ENCODE measurements around the gene IDH3A.

DNA sequence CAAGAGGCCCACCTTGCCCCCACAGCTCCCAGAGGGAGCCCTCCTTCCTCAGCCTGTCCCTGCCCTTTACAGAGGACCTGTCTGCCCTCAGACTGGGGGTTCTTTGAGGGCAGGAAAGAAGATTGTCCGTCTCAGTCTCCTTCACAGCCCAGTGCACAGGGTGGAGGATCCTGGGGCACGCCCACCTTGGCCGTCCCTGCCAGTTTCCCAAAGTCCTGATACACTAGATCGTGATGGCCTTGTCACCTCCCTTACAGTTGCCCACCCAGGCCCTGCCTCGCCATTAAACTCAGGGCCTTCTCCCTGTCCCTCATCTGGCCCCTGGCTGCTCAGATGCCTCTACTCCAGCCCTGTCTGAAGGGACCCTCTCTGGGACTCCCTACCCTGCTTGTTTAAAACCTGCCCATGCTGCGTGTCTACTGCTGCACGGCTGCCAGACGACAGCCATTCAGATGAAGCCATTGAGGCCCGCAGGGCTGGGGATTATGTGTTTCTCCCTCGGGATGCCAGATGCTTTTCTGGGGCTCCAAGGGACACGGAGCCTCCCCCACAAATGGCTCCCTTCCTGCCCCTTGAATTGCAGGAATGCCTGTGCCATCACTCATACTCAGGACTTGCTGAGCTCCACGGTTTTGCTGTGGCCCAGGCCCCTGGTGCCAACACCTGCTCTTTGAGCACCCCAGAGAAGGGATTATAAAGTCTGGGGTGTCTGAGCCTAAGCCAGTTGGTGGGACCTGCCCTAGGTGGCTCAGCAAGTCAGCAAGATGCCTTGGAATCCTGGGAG is 57.4 kb downstream of the IDH3A start:
- TF ChIP-seq, protein P1, sequence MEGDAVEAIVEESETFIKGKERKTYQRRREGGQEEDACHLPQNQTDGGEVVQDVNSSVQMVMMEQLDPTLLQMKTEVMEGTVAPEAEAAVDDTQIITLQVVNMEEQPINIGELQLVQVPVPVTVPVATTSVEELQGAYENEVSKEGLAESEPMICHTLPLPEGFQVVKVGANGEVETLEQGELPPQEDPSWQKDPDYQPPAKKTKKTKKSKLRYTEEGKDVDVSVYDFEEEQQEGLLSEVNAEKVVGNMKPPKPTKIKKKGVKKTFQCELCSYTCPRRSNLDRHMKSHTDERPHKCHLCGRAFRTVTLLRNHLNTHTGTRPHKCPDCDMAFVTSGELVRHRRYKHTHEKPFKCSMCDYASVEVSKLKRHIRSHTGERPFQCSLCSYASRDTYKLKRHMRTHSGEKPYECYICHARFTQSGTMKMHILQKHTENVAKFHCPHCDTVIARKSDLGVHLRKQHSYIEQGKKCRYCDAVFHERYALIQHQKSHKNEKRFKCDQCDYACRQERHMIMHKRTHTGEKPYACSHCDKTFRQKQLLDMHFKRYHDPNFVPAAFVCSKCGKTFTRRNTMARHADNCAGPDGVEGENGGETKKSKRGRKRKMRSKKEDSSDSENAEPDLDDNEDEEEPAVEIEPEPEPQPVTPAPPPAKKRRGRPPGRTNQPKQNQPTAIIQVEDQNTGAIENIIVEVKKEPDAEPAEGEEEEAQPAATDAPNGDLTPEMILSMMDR (IDR thresholded peaks at IDR 0.05), result no peak
- TF ChIP-seq ZFX (IDR thresholded peaks at IDR 0.05; ENCODE audit: borderline replicate concordance), result no peak
